Left lobe of liver (tissue), 2 donors: ENCODE results near the gene UNC5B. TPM values are rescaled to one million over a fixed set of nuclear protein-coding genes. Genes with fewer than 3 reads are reported as not detected.
"Not testable (repeated sequence)": the region's sequence is repeated elsewhere in the genome, so short reads cannot be mapped to it uniquely, and the experiment has no call there.

Experiments
- ATAC-seq: fragments of 200-7000 bp; cut with Tn5 transposase; one replicate; pipeline ENCODE4 v1.9.1; 2020; ENCODE audit warnings: mild to moderate bottlenecking, moderate library complexity
- DNase-seq: peaks from one replicate; pipeline ENCODE4 v3.0.0-alpha.2; 2020; ENCODE audit warnings: low spot score
- total RNA-seq: library from RNA; stranded (reverse); gene quantifications from one replicate; pipeline ENCODE4 v1.2.1, GENCODE V29; 2021
- donor health status: DM: no; HTN: no; CAD: no; lungs with moderate emphysema.
- donor health status: DM: no; HTN: yes; CAD: no.

Gene UNC5B
- total RNA-seq, 1 donor from 2014 or later = 1.8 TPM

DNA sequence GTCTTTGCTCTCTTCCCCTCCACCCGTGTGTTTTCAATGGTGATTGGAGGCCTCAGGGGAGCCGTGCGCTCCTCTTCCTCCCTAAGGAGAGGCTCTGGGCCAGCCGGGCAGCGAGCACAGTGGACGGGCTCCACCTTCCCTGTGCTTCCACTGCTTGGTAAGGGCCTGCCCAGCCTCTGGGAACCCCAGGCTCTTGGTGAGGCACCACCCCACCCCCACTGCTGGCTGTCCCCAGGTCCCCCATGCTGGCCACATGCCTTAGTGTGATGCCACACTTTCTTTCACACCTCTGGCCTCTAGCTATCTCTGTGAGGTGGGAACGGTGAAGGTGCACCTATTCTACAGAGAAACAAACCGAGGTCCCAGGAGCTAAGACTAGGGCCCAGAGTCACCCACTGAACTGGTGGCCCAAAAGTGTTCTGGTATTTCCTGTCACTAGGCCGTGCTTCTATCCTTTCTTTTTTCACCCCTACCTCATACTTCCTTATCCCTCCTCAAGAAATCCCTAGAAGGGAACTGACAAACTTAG, 53.3 kb downstream of the UNC5B start:
- ATAC-seq = no peak

DNA sequence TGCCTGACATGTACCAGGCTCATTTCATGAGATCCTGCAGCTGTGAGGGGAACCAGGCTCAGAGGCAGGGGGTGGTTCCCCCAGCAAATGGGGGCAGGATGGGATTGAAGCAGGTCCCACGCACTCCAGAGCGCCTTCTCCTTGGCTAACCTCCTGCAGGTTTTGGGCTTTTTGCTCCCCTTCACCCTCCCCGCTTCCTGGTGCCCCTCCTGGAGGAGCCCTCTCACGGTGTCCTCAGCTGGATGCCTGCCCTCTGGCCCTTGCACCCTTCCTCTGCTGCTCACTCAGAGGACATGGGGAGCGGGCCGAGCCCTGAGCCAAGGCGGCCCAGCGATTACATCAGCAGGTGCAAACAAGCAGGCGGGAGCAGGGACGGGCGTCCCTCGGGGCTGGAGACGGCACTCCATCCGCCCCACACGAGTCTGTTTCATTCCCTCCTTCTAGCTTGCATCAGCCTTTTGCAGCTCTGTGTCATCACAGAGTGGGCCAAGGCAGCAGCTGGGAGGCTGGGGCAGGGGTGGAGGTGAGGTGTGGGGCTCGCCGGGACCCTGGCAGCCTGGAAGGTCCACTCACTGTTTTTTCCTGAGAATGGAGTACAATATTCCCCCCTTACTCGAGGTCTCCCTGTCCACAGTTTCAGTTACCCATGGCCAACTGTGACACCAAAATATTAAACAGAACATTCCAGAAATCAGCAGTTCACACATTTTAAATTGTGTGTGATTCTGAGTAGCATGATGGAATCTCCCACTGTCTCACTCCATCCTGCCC, 54.0 kb downstream of the UNC5B start:
- DNase-seq = peak; percentile 58
- ATAC-seq = peak; percentile 84

More for the DNA sequence above, 53.3 kb downstream of the UNC5B start:
- no peak for DNase-seq

DNA sequence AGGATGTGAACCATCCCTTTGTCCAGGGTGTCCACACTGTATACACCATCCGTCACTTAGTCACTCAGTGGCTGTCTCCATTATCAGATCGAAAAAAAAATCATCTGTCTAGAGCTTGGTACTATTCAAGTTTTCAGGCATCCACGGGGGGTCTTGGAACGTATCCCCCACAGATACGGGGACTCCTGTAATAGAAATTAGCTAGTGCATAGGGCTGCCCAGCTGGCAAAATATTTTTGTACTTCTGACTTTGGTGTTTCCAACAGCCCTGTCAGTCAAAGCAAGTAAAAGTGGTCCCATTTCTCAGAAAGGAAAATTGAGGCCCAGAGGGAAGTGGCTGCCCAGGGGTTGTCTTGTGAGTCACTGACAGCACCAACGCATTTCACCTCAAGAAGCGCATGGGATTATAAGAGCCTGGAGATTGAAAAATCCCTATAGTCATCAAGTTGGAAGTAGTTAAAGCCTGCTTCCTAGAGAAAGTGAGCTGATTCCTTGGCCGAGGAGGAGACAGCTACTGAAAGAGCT, 54.6 kb downstream of the UNC5B start:
- DNase-seq (no peak), ATAC-seq (no peak)

DNA sequence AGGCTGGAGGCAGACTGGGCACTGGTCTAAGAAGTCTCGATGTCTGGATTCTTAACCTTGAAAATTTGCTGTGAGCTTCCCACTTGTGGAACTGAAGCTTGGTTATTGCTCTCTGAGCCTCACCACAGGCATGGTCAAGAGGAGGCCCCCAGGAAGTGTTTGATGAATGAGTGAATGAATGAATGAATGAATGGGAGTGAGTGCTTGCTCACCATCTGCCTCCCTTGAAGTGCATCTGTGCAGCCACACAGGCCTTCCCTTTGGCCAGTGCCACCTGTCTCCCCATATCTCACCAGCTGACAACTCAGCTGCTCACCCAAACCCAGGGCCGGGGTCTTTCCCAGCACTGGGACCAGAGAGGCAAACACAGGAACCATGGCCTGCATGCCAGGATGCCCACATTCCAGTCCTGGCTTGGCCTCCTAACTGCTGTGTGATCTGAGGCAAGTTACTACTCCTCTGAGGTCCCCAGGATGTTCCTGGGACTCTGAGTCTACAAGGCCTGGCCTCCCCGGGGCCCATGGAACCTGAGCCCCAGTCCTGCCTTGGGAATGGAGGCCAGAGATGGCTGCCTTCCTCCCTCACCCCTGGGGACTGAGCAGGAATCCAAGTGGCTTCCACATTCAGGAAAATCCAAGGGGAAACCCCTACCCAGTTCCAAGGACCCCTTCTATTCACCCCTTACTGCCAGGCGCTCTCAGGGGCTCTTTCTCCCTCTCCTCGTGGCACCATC, 55.3 kb downstream of the UNC5B start:
- no peak for ATAC-seq

DNA sequence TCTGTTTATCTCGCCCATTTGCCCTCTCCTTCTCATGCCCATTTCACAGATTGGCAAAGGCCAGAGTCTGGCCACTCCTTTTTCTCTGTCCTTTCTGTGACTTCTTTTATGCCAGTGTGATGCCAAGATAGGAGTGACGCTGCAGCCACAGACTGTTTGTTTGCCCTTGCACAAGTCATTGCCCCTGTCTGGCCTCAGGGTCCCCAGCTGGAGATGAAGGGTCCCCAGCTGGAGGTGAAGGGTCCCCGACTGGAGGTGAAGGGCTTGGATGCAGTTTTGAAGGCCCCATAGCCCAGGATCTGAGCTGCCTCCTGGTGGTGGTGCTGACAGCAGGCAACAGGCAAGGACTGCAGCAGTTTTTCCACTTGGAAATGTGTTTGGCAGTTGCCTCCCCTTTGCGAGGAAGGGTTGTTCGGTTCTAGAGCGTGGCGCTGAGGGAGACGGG, 55.9 kb downstream of the UNC5B start:
- ATAC-seq (peak; percentile 18), DNase-seq (no peak)

More for the DNA sequence above, 55.3 kb downstream of the UNC5B start:
- no peak for DNase-seq

DNA sequence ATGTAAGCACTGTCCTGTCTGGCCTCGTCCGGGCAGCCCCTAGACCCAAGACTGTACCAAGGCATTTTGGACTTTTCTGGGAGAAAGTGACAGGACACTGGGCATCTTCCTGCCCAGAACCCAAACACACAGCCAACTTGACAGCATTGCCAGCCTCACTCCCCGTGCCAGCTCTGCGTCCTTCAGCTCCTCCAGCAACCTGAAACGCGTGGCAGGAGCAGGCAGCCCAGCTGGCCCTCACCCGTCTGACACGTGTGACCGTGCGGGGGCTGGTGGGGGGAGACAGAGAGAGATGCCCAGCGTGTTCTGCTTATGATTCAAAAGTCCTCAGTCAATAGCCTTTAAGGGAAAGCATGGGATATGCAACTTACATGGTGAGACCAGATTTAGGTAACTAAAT, 56.4 kb downstream of the UNC5B start:
- no peak for DNase-seq
- ATAC-seq = no peak

DNA sequence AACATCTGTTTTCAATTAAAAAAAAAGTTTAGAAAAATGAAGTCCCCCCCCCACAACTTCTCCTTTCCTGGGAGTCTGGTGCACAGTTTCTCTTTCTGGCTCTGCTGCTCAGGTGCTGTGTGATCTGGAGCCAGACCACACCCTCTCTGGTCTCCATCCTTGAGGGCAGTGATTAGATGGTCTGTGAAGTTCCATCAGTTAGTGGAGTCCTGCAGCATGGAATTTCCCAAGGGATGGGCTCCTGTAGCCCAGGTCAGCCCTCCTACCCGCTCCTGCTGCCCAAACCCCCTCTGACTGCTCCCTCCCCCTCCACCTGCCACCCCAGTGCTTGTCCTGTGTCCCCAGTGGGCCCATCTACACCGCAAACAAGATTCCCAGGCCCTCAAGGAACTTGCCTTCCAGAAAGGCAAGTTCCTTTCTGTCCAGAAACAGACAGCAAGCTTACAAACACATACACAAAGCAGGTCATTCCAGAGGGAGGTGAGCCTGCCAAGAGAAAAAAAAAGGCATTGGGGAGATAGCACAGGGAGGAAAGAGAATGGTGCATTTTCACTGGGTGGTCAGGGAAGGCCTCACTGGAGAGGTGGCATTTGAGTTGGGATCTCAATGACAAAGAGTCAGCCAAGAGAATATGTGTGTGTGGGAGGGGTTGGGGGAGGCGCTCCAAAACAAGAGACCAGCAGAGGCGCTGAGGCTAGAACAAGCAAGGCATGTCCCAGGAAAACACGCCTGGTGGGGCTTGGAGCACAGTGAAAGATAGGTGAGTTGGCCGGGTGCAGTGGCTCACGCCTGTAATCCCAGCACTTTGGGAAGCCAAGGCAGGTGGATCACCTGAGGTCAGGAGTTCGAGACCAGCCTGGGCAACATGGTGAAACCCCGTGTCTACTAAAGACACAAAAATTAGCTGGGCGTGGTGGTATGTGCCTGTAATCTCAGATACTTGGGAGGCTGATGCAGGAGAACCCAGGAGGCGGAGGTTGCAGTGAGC, 57.2 kb downstream of the UNC5B start:
- no peak for DNase-seq
- ATAC-seq = no peak

DNA sequence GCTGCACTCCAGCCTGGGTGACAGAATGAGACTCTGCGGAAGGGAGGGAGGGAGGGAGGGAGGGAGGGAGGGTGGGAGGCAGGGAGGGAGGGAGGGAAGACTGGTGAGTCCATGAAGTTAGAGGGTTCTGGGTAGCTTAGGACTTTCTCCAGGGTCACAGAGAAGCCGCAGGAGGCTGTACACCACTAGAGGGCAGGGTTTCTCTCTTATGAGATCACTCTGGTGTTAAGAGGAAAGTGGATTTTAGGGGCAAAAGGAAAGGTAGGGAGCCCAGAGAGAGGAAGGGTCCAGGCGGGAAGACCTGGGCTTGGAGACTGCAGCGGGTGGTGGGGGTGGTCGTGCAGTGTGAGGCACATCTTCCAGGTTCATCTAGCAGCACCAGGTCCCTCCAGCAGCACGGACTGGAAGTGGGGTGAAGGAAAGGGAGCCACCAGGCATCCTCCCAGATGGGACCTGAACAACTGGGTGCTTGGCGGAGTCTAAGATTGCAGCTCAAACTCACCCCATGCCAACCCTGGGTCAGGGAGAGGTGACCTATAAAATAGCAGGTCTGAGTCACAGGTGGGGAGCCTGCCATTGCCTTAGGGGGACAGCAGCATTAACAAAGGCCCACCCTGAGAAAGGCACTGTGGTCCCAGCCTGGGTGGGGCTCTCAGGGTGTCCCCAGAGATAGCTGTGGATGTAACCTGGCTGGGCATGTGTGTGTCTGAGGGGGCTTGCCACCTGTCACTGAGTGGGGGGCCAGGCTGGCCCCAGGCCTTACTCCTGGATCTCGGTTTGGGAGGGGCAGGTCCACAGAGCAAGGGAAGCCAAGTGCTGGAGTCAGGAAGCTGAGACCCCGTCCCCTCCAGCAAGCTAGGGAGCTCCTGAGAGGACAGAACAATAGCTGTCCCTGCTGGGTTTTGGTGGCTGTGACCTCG, 58.2 kb downstream of the UNC5B start:
- ATAC-seq = peak; percentile 77
- no peak for DNase-seq

DNA sequence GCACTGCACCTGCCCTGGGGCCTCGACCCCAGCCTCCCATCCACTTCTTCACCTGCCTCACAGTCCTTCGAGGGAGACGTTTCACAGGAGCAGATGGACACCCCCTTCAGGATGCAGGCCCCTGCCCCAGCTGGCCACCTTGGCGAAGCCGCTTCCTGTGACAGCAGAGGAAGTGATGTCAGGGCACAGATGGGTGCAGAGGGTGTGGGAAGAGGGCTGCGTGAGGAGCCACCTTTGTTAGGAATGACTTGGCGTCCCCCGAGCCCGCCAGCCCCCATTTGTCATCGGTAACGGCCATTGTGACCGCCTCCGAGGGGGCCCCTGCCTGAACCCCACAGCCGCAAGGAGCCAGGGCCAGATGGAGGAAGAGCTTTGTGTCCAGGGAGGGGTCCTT, 59.3 kb downstream of the UNC5B start:
- no peak for ATAC-seq
- no peak for DNase-seq

DNA sequence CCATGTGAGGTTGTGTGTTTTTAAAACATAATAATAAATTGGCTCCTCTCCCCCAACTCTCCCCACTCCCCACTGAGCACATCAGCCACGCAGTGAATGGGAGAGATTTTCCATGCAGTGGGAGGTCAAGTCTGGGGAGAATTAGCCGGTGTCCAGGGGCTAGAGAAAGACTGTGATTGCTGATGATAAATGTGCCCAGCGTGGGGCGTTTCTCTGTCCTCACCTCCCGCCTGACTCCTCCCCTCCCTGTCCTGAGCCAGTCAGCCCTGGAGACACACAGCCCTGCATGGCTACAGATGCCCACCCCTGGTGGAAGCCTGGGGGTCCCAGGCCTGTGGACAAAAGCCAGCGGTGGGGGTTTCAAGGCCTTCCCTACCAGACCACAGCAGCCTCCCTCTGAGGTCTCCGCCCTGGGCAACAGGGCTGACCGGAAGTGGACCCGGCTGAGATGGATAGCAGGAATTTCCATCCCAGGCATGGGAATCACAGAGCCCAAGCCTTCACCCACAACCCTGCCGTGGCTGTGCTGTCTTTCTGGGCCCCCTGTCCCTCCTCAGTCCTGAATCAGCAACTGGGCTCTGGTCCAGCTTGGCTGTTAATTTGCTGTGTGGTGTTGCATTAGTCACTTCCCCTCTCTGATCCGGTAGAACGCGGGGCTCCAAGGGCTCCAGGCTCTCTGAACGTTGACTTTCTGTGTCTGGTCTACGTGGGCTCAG, 59.8 kb downstream of the UNC5B start:
- DNase-seq = no peak
- ATAC-seq = no peak

DNA sequence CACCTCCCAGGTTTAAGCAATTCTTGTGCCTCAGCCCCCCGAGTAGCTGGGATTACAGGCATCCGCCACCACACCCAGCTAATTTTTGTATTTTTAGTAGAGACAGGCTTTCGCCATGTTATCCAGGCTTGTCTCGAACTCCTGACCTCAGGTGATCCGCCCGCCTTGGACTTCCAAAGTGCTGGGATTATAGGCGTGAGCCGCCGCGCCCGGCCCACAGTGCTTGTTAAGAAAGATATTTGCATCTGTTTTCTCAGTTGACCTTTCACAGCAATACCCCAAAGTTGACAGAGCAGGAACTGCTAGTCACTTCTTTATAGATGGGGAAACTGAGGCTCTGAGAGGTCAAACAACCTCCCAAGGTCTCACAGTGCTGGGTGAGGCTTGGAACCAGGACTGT, 60.6 kb downstream of the UNC5B start:
- not testable (repeated sequence) for ATAC-seq, DNase-seq

DNA sequence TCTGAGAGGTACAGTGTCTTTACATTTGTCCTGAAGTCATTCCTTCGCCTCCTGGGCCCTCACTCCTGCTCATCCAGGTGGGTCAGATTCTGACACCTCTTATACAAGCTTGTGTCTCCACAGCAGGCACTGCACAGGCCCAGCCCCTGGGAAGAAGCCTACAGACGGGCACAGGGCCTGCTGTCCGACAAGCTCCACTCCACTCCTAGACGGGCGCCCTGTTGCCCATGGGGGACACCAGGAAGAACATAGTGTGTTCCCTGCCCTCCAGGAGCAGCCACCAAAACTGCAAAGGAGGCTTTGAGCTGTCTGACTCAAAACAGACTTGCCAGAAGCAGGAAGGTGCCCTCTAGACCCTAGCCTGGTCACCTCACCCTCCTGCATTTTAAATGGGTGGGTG, 61.1 kb downstream of the UNC5B start:
- ATAC-seq = no peak
- no peak for DNase-seq

DNA sequence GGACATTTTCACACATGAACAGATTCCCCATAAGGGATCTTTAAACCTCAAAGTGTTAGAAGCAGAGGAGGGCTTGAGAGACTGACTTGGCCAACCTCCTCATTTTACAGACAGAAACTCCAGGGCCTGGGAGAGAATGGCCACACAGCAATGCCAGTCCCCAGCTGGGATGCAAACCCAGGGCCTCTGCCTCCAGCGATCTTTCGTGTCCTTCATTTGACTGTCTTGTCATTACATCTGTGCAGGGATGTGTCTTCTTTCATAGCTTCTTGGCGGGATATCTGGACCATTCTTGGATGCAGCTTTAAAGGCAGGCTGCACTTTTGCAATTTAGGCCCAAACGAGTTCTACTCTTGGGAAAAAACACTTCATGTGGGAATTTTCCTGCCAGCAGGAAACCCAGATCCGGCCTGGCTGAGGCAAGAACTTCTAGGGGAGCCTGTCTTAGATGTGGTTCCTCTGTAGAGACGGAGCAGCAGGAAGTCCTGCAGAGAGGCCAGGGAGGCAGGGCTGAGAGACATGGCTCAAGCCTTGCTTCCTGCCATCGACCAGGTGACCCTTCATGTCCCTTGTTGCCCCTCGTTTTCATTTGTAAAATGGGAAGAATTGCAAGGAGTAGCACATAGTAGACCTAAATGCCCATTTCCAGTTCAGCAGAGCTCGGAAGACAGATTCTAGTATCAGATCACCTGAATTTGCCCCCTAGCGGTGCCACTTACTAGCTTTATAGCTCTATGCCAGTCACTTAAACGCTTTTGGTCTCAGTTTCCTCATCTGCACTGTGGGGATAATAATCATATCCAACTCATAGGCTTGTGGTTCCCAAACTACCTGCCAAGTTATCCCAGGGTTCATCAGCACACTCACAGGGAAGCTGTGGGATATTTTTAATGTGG, 62.8 kb downstream of the UNC5B start:
- DNase-seq (no peak), ATAC-seq (no peak)

DNA sequence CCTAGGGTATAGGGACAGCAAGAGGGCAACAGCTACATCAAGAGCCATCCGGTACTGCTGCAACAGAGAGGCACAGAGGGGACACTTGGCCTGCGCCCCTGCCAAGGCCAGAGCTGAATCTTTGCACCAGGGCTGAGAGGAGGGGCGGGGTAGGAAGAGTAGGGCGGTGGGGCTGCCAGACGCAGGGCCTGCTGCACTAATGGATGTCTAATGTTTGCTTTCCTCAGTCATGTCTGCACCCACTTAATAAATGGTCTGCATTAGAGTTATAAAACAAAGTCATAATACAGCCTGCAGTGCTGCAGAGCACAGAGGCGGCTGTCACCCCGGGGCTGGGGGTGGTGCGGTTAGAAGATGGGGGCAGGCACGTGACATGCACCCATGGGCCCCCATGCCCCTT, 64.5 kb downstream of the UNC5B start:
- no peak for DNase-seq
- ATAC-seq = no peak

DNA sequence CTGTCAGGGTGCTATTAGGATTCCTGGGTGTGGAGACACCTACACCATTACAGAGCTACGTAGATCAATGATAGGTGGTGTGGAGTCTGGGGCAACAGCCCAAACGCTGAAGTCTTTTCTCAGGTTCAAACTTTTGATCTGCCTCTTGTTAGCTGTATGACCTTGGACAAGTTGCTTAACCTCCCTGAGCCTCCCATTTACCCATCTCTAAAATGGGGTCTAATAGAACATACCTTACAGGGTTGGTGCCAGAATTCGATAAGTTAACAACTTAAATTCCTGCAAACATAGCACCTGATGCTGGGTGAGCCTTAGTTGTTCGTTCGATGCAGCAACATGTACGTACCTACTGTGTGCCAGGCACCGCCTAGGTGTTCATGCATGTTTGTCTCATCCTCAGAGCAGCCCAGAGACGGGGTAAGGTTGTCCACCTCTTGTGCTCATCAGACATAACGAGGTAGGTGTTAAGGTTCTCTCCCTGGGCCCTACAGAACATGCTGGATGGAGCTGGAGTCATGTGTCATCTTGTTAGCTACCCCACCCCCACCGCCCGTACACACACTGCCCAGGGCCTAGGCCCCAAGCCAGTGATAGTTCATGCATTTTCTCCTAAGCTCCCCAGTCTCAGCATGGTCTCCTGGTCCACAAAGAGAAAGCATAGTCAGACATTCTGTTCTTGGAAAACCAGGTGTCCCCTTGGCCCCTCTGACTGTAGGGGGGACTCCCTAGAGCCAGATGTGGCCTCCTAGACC, 65.7 kb downstream of the UNC5B start:
- no peak for ATAC-seq
- no peak for DNase-seq

DNA sequence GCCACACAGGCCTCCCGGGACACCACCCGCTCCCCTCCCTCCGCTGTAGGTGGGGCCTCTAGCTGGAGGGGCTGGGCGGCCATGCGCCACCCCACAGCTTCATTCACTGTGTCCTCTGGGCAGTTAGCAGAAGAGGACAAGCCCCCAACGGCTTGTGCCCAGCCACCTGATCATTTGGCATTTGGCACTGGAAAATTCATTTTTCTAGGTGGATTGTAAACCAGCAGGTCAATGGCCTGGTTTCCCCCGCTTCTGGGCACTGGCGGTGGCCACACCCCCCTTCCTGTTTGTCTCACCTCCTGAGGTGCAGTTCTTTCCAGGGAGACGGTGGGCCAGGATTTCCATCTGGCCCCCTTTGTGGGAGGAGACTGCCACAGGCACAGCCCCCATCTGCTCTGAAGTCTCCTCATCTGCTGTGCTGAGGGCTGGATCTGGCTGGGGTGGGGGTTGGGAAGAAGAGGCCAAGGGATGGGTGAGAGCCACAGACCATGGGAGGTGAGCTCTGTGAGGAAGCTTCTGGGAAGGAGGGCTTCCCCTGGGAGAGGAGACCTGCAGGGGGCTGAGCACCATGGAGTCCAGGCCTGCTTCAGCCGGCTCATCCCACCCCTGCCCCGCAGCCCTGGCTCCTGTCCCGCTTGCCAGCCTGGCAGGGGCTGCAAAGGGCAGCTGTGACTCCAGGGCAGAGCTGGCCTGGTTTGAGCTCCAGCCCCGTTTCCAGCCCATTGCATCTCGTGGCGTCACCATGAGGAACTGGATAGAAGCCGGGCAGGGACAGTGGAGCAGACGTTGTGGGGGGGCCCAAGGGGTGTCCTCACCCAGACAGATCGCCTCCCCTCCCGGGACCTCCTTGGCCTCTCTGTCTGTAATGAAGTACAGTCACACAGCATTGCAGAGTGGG, 66.6 kb downstream of the UNC5B start:
- ATAC-seq (no peak), DNase-seq (no peak)
